ENCODE data around the gene C4orf33.

DNA sequence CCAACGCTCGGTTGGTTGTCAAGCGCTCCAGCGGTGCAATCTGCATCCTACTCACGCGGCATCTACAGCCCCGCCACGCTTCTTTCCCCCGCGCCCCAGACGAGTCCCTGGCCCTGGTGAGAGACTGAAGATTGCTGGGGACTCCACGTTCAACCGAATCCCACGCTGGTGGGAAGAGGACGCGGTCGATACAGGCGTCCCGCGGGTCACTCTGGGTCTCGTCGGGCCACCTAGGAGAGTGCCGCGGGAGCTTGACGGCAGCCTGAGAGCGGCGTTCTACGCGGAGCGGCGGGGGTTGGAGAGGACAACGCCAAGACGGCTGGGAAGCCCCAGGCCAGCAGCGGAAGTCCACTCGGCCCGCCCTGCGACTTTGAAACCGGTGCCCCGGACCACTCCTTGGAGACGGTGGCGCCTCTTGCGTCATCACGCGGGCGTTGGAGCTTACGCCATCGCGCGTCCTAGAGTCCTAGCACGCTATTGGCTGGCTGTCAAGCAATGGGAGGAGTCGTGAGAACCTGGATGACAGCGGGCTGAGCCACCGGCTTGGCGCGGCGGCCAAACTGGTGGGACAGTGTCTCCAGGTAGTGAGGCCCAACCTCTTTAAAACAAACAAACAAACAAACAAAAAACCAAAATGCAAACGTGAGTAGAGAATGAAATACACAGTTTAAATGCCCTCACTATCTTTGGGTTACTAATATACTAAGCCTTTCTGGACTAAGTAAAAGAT, 2.6 kb upstream of the C4orf33 start, which contains the start of gene SCLT1:
- TF ChIP-seq EZH2 (IDR thresholded peaks at IDR 0.05; ENCODE audit: borderline replicate concordance, low read length), result no peak
- TF ChIP-seq, protein P1, sequence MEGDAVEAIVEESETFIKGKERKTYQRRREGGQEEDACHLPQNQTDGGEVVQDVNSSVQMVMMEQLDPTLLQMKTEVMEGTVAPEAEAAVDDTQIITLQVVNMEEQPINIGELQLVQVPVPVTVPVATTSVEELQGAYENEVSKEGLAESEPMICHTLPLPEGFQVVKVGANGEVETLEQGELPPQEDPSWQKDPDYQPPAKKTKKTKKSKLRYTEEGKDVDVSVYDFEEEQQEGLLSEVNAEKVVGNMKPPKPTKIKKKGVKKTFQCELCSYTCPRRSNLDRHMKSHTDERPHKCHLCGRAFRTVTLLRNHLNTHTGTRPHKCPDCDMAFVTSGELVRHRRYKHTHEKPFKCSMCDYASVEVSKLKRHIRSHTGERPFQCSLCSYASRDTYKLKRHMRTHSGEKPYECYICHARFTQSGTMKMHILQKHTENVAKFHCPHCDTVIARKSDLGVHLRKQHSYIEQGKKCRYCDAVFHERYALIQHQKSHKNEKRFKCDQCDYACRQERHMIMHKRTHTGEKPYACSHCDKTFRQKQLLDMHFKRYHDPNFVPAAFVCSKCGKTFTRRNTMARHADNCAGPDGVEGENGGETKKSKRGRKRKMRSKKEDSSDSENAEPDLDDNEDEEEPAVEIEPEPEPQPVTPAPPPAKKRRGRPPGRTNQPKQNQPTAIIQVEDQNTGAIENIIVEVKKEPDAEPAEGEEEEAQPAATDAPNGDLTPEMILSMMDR (IDR thresholded peaks at IDR 0.05; ENCODE audit: low read length), result no peak

All from OCI-LY1 (cell line).